Measurements from ENCODE around the gene GRB10.
"Not testable (repeated sequence)": the region's sequence is repeated elsewhere in the genome, so short reads cannot be mapped to it uniquely, and the experiment has no call there.

GRB10 gene

GRCh38 chr7:50565977-50566376 lies 216.7 kb downstream of the GRB10 start:
- DNase-seq = no peak

GRCh38 chr7:50565559-50565916 lies 217.2 kb downstream of the GRB10 start:
- no peak for DNase-seq

GRCh38 chr7:50564640-50565558 lies 217.8 kb downstream of the GRB10 start, which contains the start of gene DDC:
TSS of gene DDC (minus strand) at chr7:50565405. CDS start at chr7:50544085, 21,320 bp downstream.
- no peak for DNase-seq

GRCh38 chr7:50564171-50564570 lies 218.5 kb downstream of the GRB10 start:
- no peak for DNase-seq

- DNase-seq = no peak
Observed at GRCh38 chr7:50562136-50562535, 220.6 kb downstream of the GRB10 start.

GRCh38 chr7:50560865-50561351 lies 221.8 kb downstream of the GRB10 start:
- no peak for DNase-seq

GRCh38 chr7:50559881-50560280 lies 222.8 kb downstream of the GRB10 start:
- DNase-seq = no peak

- DNase-seq = no peak
Observed at GRCh38 chr7:50558294-50559053, 224.2 kb downstream of the GRB10 start.

- no peak for DNase-seq
Observed at GRCh38 chr7:50557099-50557498, 225.6 kb downstream of the GRB10 start.

GRCh38 chr7:50556247-50556991 lies 226.3 kb downstream of the GRB10 start:
- no peak for DNase-seq

GRCh38 chr7:50555594-50556140 lies 227.0 kb downstream of the GRB10 start:
- no peak for DNase-seq

- DNase-seq = no peak
Observed at GRCh38 chr7:50554431-50555322, 228.0 kb downstream of the GRB10 start.

GRCh38 chr7:50553973-50554372 lies 228.7 kb downstream of the GRB10 start:
- no peak for DNase-seq

GRCh38 chr7:50552921-50553320 lies 229.8 kb downstream of the GRB10 start:
- no peak for DNase-seq

- no peak for DNase-seq
Observed at GRCh38 chr7:50552139-50552538, 230.6 kb downstream of the GRB10 start.

GRCh38 chr7:50545613-50546012 lies 237.1 kb downstream of the GRB10 start:
- DNase-seq = not testable (repeated sequence)

GRCh38 chr7:50544992-50545391 lies 237.7 kb downstream of the GRB10 start:
- no peak for DNase-seq

GRCh38 chr7:50543776-50544442 lies 238.8 kb downstream of the GRB10 start:
- no peak for DNase-seq

GRCh38 chr7:50542132-50542531 lies 240.6 kb downstream of the GRB10 start:
- DNase-seq = no peak

GRCh38 chr7:50540785-50541579 lies 241.7 kb downstream of the GRB10 start:
- DNase-seq = no peak

Measured in stimulated activated CD4-positive, alpha-beta T cell treated with anti-CD3 and anti-CD28 coated beads, Interleukin-2, amount 100 ng/mL, for 24 hours (primary cell).